ENCODE results near the gene SLF2. TPM values are rescaled to one million over a fixed set of nuclear protein-coding genes. Genes with fewer than 3 reads are reported as not detected.

Gene SLF2
- total and polyA plus RNA-seq, 12 donors: 4.8 to 23.6 (median 18.3) TPM

DNA sequence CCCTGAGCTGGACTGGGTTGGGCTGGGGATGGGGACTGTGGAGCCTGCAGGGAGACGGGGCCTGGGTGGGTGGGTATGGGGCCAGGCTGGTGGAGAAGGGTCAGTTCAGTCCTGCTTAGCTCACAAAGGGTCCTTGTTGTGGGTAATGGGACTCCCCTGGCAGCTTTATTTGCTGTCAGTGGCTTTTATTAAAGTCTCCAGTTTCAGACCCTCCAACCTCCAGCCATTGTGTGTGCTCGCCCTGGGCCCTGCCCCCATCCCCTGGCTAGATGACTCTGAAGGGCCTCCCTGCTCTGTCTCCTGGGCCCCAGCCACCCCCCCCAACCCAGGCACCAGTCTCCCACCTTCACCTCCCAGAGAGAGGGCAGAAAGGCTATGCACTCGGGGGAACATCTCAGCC is 44.4 kb upstream of the SLF2 start:
- peaks cover 0 to 73% (median 50%) of the 10 kb centered on the region in 7 donors for H3K27me3 ChIP-seq
- no peaks in the 10 kb centered on the region for H3K9me3 ChIP-seq
- 70 to 73% methylated on average over 3 of the region's 3 CpGs for WGBS, 2 donors
- H3K36me3 ChIP-seq: no peaks in the 10 kb centered on the region
- ATAC-seq: no peak
- TF ChIP-seq, protein P1, sequence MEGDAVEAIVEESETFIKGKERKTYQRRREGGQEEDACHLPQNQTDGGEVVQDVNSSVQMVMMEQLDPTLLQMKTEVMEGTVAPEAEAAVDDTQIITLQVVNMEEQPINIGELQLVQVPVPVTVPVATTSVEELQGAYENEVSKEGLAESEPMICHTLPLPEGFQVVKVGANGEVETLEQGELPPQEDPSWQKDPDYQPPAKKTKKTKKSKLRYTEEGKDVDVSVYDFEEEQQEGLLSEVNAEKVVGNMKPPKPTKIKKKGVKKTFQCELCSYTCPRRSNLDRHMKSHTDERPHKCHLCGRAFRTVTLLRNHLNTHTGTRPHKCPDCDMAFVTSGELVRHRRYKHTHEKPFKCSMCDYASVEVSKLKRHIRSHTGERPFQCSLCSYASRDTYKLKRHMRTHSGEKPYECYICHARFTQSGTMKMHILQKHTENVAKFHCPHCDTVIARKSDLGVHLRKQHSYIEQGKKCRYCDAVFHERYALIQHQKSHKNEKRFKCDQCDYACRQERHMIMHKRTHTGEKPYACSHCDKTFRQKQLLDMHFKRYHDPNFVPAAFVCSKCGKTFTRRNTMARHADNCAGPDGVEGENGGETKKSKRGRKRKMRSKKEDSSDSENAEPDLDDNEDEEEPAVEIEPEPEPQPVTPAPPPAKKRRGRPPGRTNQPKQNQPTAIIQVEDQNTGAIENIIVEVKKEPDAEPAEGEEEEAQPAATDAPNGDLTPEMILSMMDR (IDR thresholded peaks at IDR 0.05): no peak
- intact Hi-C loops (cut with DNase I): no loop called here
- no peak for DNase-seq
- no peaks in the 10 kb centered on the region for H3K4me1 ChIP-seq
- H3K4me3 ChIP-seq: no peak overlapping the region
- H3K27ac ChIP-seq: no peak overlapping the region

- Histone ChIP-seq H3K36me3 (no peaks in the 10 kb centered on the region), H3K4me3 (no peak overlapping the region), H3K9me3 (no peaks in the 10 kb centered on the region), H3K4me1 (no peaks in the 10 kb centered on the region), H3K27me3 (peaks cover 0 to 76% (median 56%) of the 10 kb centered on the region in 7 donors), H3K27ac (no peak overlapping the region)
- no peak for ATAC-seq
- TF ChIP-seq, protein P1 (IDR thresholded peaks at IDR 0.05): no peak
- WGBS, 2 donors: 80 to 86% methylated on average over 4 of the region's 4 CpGs
- no peak for DNase-seq
- intact Hi-C loops (cut with DNase I): no loop called here
Observed at GRCh38 chr10:100869399-100869798, 43.4 kb upstream of the SLF2 start.

DNA sequence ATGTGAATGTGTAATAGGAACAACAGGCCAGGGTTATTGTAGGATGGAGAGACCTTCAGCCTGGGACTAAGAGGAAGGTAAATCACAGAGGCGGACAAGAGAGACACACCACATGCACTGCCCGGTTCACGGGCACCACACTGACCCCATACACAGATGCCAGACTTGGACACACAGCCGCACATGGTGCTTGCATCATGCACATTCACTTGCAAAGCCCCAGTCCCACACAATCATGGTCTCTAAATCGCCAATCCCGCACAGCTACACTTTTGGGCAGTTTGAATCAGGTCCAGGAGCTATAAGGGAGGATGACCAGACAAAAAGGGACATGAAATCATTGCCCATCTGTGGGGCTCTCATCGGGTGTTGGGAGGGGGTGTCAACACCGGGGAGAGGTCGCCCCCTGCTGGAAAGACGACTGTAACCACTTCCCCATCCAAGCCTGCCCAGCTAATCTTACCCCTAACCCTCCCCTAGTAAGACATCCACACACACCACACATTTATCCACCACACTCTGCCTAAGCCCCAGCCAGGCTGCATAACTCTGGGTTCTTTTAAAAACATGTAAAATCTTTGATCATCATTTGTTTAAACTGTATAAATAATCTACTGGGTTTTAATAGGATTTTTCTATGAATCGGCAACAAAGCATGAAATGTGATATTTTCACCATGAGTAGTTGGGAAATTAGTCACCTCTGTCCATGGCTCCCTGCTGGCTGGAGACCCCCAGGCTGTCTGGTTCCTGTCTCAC is 40.5 kb upstream of the SLF2 start:
- TF ChIP-seq, protein P1 (IDR thresholded peaks at IDR 0.05): peak in 7 of 9 donors; percentile 8 to 61 (median 44)
- DNase-seq (no peak), ATAC-seq (no peak)
- 49 to 54% methylated on average over 11 of the region's 11 CpGs for WGBS, 2 donors
- H3K9me3 ChIP-seq: no peaks in the 10 kb centered on the region
- H3K27me3 ChIP-seq: peaks cover 0 to 76% (median 61%) of the 10 kb centered on the region in 7 donors
- no peak overlapping the region for H3K4me3 ChIP-seq
- no peaks in the 10 kb centered on the region for H3K4me1 ChIP-seq
- intact Hi-C loops (cut with DNase I): loop anchor here in 9 of 10 donors (5.0 to 10.0 kb wide), 10 partner anchors 127 to 537 kb away; partner anchors contain the start of genes PAX2 (in 1 of the 9) and PKD2L1 (in 1 of the 9)
- no peak overlapping the region for H3K27ac ChIP-seq
- no peaks in the 10 kb centered on the region for H3K36me3 ChIP-seq

- Histone ChIP-seq H3K4me1 (no peaks in the 10 kb centered on the region), H3K27ac (no peak overlapping the region), H3K27me3 (peaks cover 0 to 66% (median 57%) of the 10 kb centered on the region in 7 donors), H3K9me3 (no peaks in the 10 kb centered on the region), H3K36me3 (no peaks in the 10 kb centered on the region), H3K4me3 (no peak overlapping the region)
- no peak for DNase-seq
- intact Hi-C loops (cut with DNase I): loop anchor here in 9 of 10 donors (5.0 to 10.0 kb wide), 10 partner anchors 128 to 538 kb away; partner anchors contain the start of genes PAX2 (in 1 of the 9) and PKD2L1 (in 1 of the 9)
- WGBS, 2 donors: 48 to 65% methylated on average over 7 of the region's 7 CpGs
- TF ChIP-seq, protein P1 (IDR thresholded peaks at IDR 0.05): no peak
- no peak for ATAC-seq
Observed at GRCh38 chr10:100873146-100873826, 39.5 kb upstream of the SLF2 start.

All from heart right ventricle (tissue), 16 donors.